CD4-positive, alpha-beta memory T cell (primary cell): Measurements from ENCODE around the gene IKZF1. TPM values are rescaled to one million over a fixed set of nuclear protein-coding genes. Genes with fewer than 3 reads are reported as not detected.
A peak's percentile ranks its signal among the peaks of the same experiment; 100 is the strongest.

Source experiments
- CTCF ChIA-PET: fragments of 350-600 bp; sonication (Branson Sonifier 250); formaldehyde crosslinking; loops from one replicate; lab custom pipeline; 2021; ENCODE audit warnings: inconsistent platforms; ENCODE audit not compliant: partially characterized antibody; lab: Charles Lee
- POLR2A ChIA-PET: fragments of 350-600 bp; sonication (Branson Sonifier 250); formaldehyde crosslinking; loops from one replicate; lab custom pipeline; 2021; ENCODE audit not compliant: partially characterized antibody; lab: Charles Lee
- DNase-seq, 5 donors: peaks; one replicate each; pipeline versions ENCODE4 v3.0.0 to v3.0.0-alpha.2; 2020 to 2022; ENCODE audit warnings: mixed read lengths in 1 of 5
- H3K27ac ChIP-seq: one replicate; pipeline ENCODE4 v1.7.0; 2013; ENCODE audit warnings: low read depth, low read length
- H3K27me3 ChIP-seq: 2 replicates; pipeline ENCODE4 v1.7.0; 2013; ENCODE audit warnings: mild to moderate bottlenecking, low read length, moderate library complexity; ENCODE audit not compliant: insufficient read depth
- H3K36me3 ChIP-seq: 2 replicates; pipeline ENCODE4 v1.7.0; 2013; ENCODE audit warnings: mild to moderate bottlenecking, low read length, moderate library complexity; ENCODE audit not compliant: insufficient read depth
- H3K4me1 ChIP-seq: 2 replicates; pipeline ENCODE4 v1.7.0; 2013; ENCODE audit warnings: mild to moderate bottlenecking, low read length, moderate library complexity; ENCODE audit not compliant: insufficient read depth
- H3K4me3 ChIP-seq, 2 donors: one replicate each; pipeline ENCODE4 v1.7.0; 2013; ENCODE audit warnings: low read length in 2 of 2, mild to moderate bottlenecking in 1 of 2
- H3K9me3 ChIP-seq, 2 donors: one replicate each; pipeline ENCODE4 v1.7.0; 2013; ENCODE audit warnings: low read length in 2 of 2, control low read depth in 1 of 2; ENCODE audit not compliant: control insufficient read depth in 1 of 2
- H3K27ac Mint-ChIP-seq, 7 donors: one replicate each; pipeline ENCODE4 v1.8.0; 2020 to 2021; ENCODE audit warnings: mixed read lengths in 7 of 7, mild to moderate bottlenecking in 6 of 7, inconsistent platforms in 3 of 7, moderate library complexity in 3 of 7
- H3K27me3 Mint-ChIP-seq, 2 donors: one replicate each; pipeline ENCODE4 v1.8.0; 2020 to 2021; ENCODE audit warnings: mixed read lengths in 2 of 2
- H3K36me3 Mint-ChIP-seq, 2 donors: one replicate each; pipeline ENCODE4 v1.8.0; 2020 to 2021; ENCODE audit warnings: mixed read lengths in 2 of 2, inconsistent platforms in 1 of 2, mild to moderate bottlenecking in 1 of 2
- H3K4me1 Mint-ChIP-seq, 4 donors: one replicate each; pipeline ENCODE4 v1.8.0; 2020 to 2021; ENCODE audit warnings: mixed read lengths in 4 of 4, mild to moderate bottlenecking in 1 of 4
- H3K4me3 Mint-ChIP-seq, 8 donors: one replicate each; pipeline ENCODE4 v1.8.0; 2020 to 2021; ENCODE audit warnings: mixed read lengths in 8 of 8, mild to moderate bottlenecking in 7 of 8, moderate library complexity in 6 of 8, inconsistent platforms in 3 of 8
- H3K9me3 Mint-ChIP-seq, 8 donors: one replicate each; pipeline ENCODE4 v1.8.0; 2020 to 2021; ENCODE audit warnings: mixed read lengths in 8 of 8, mild to moderate bottlenecking in 5 of 8, inconsistent platforms in 3 of 8, moderate library complexity in 1 of 8
- intact Hi-C: fragments of 100-400 bp; cut with micrococcal nuclease; formaldehyde crosslinking; loops from one replicate; pipeline ENCODE4 v1.15.1; 2023
- polyA plus RNA-seq, 2 donors: library from polyadenylated mRNA; unstranded; fragments of 300-500 nt; fragmentation: Illumina TruSeq; gene quantifications; one replicate each; pipeline ENCODE4 v1.2.3, GENCODE V29; 2021
- total RNA-seq, 2 experiments: library from RNA; stranded (reverse); gene quantifications; one replicate each; pipeline ENCODE4 v1.2.3, GENCODE V29; 2021

The IKZF1 gene
- total and polyA plus RNA-seq, 4 experiments from 2014 or later, result 116 to 479 (median 381) TPM

- Histone ChIP-seq H3K27me3 (no peaks in the 10 kb centered on the region), H3K4me1 (peaks cover 10% of the 10 kb centered on the region), H3K36me3 (no peaks in the 10 kb centered on the region), H3K4me3 (no peak overlapping the region), H3K27ac (no peak overlapping the region), H3K9me3 (no peaks in the 10 kb centered on the region)
- Mint-ChIP-seq H3K27me3 (no peaks in the 10 kb centered on the region), H3K4me3 (peak overlapping the region in 1 of 8 donors; percentile 21), H3K36me3 (peaks cover 7 to 8% of the 10 kb centered on the region in 2 donors), H3K4me1 (peaks cover 24 to 53% (median 37%) of the 10 kb centered on the region in 4 donors), H3K9me3 (peaks cover 0 to 9% (median 0%) of the 10 kb centered on the region in 8 donors), H3K27ac (peak overlapping the region in 5 of 7 donors; percentile 22 to 68 (median 62))
- intact Hi-C loops, result no loop called here
- ChIA-PET CTCF (interaction anchor here (1.8 to 12.7 kb wide), 2 partner anchors 205 to 267 kb away, joined by 6 to 205 read pairs; no protein-coding TSS in a partner anchor), POLR2A (interaction anchor here (1.1 kb wide), 1 partner anchor 14 kb away, joined by 3 read pairs; no protein-coding TSS in a partner anchor)
- no peak for DNase-seq
These were observed 105.6 kb downstream of the IKZF1 start for GRCh38 chr7:50409856-50410745.

GRCh38 chr7:50411332-50411731 lies 106.8 kb downstream of the IKZF1 start:
- peak overlapping the region in 3 of 7 donors; percentile 66 to 88 (median 73) for H3K27ac Mint-ChIP-seq
- H3K4me3 Mint-ChIP-seq, result no peak overlapping the region
- Histone ChIP-seq H3K9me3 (no peaks in the 10 kb centered on the region), H3K27me3 (no peaks in the 10 kb centered on the region), H3K36me3 (no peaks in the 10 kb centered on the region), H3K4me3 (no peak overlapping the region), H3K27ac (no peak overlapping the region), H3K4me1 (peaks cover 12% of the 10 kb centered on the region)
- H3K9me3 Mint-ChIP-seq, result peaks cover 0 to 6% (median 0%) of the 10 kb centered on the region in 8 donors
- intact Hi-C loops, result no loop called here
- H3K36me3 Mint-ChIP-seq, result peaks cover 0 to 3% of the 10 kb centered on the region in 2 donors
- POLR2A ChIA-PET, result interaction anchor here (1.1 kb wide), 1 partner anchor 13 kb away, joined by 3 read pairs; no protein-coding TSS in a partner anchor
- CTCF ChIA-PET, result interaction anchor here (1.8 to 12.7 kb wide), 2 partner anchors 207 to 268 kb away, joined by 6 to 205 read pairs; no protein-coding TSS in a partner anchor
- peaks cover 23 to 50% (median 36%) of the 10 kb centered on the region in 4 donors for H3K4me1 Mint-ChIP-seq
- no peaks in the 10 kb centered on the region for H3K27me3 Mint-ChIP-seq
- DNase-seq, result no peak

GRCh38 chr7:50412973-50413372 lies 108.5 kb downstream of the IKZF1 start:
- Histone ChIP-seq H3K4me1 (peaks cover 16% of the 10 kb centered on the region), H3K9me3 (no peaks in the 10 kb centered on the region), H3K27me3 (no peaks in the 10 kb centered on the region), H3K27ac (no peak overlapping the region), H3K4me3 (no peak overlapping the region), H3K36me3 (no peaks in the 10 kb centered on the region)
- H3K27me3 Mint-ChIP-seq, result no peaks in the 10 kb centered on the region
- H3K36me3 Mint-ChIP-seq, result peaks cover 0 to 3% of the 10 kb centered on the region in 2 donors
- no peak for DNase-seq
- peaks cover 19 to 42% (median 30%) of the 10 kb centered on the region in 4 donors for H3K4me1 Mint-ChIP-seq
- no peak overlapping the region for H3K4me3 Mint-ChIP-seq
- intact Hi-C loops, result no loop called here
- peak overlapping the region in 1 of 7 donors; percentile 79 for H3K27ac Mint-ChIP-seq
- peaks cover 0 to 3% (median 0%) of the 10 kb centered on the region in 8 donors for H3K9me3 Mint-ChIP-seq
- ChIA-PET POLR2A (interaction anchor here (0.9 to 1.6 kb wide), 4 partner anchors 19 to 207 kb away, joined by 3 to 4 read pairs (median 3); no protein-coding TSS in a partner anchor), CTCF (interaction anchor here (0.9 to 12.7 kb wide), 4 partner anchors 9 to 321 kb away, joined by 3 to 205 read pairs (median 4); no protein-coding TSS in a partner anchor)

- ChIA-PET POLR2A (interaction anchor here (0.9 to 1.6 kb wide), 3 partner anchors 53 to 208 kb away, joined by 3 to 4 read pairs (median 3); no protein-coding TSS in a partner anchor), CTCF (interaction anchor here (0.9 to 12.7 kb wide), 3 partner anchors 14 to 321 kb away, joined by 3 to 205 read pairs (median 3); no protein-coding TSS in a partner anchor)
- no peak overlapping the region for H3K27ac ChIP-seq
- no peaks in the 10 kb centered on the region for H3K27me3 ChIP-seq
- H3K4me3 Mint-ChIP-seq, result no peak overlapping the region
- no peaks in the 10 kb centered on the region for H3K36me3 ChIP-seq
- peaks cover 16% of the 10 kb centered on the region for H3K4me1 ChIP-seq
- no peaks in the 10 kb centered on the region for H3K9me3 ChIP-seq
- H3K4me1 Mint-ChIP-seq, result peaks cover 19 to 37% (median 29%) of the 10 kb centered on the region in 4 donors
- DNase-seq, result no peak
- peak overlapping the region in 1 of 7 donors; percentile 19 for H3K27ac Mint-ChIP-seq
- no peak overlapping the region for H3K4me3 ChIP-seq
- H3K27me3 Mint-ChIP-seq, result no peaks in the 10 kb centered on the region
- H3K36me3 Mint-ChIP-seq, result peaks cover 0 to 3% of the 10 kb centered on the region in 2 donors
- intact Hi-C loops, result no loop called here
- H3K9me3 Mint-ChIP-seq, result peaks cover 0 to 3% (median 0%) of the 10 kb centered on the region in 8 donors
These were observed 109.0 kb downstream of the IKZF1 start for GRCh38 chr7:50413561-50413960.

- Histone ChIP-seq H3K27ac (no peak overlapping the region), H3K4me3 (no peak overlapping the region), H3K4me1 (peaks cover 16% of the 10 kb centered on the region), H3K9me3 (no peaks in the 10 kb centered on the region), H3K36me3 (no peaks in the 10 kb centered on the region), H3K27me3 (no peaks in the 10 kb centered on the region)
- H3K4me3 Mint-ChIP-seq, result peak overlapping the region in 6 of 8 donors; percentile 2 to 66 (median 35)
- ChIA-PET POLR2A (interaction anchor here (1.0 to 4.2 kb wide), 6 partner anchors 10 to 273 kb away, joined by 3 to 38 read pairs (median 4); no protein-coding TSS in a partner anchor), CTCF (interaction anchor here (0.8 to 12.7 kb wide), 13 partner anchors 10 to 745 kb away, joined by 3 to 205 read pairs (median 8); no protein-coding TSS in a partner anchor)
- peak overlapping the region in 3 of 7 donors; percentile 6 to 77 (median 48) for H3K27ac Mint-ChIP-seq
- intact Hi-C loops, result loop anchor here (5.0 kb wide), 1 partner anchor 746 kb away; no protein-coding TSS in a partner anchor
- peaks cover 18 to 27% (median 20%) of the 10 kb centered on the region in 4 donors for H3K4me1 Mint-ChIP-seq
- H3K27me3 Mint-ChIP-seq, result no peaks in the 10 kb centered on the region
- H3K9me3 Mint-ChIP-seq, result peaks cover 0 to 3% (median 0%) of the 10 kb centered on the region in 8 donors
- H3K36me3 Mint-ChIP-seq, result peaks cover 0 to 3% of the 10 kb centered on the region in 2 donors
- no peak for DNase-seq
These were observed 111.4 kb downstream of the IKZF1 start for GRCh38 chr7:50415844-50416364.

DNA sequence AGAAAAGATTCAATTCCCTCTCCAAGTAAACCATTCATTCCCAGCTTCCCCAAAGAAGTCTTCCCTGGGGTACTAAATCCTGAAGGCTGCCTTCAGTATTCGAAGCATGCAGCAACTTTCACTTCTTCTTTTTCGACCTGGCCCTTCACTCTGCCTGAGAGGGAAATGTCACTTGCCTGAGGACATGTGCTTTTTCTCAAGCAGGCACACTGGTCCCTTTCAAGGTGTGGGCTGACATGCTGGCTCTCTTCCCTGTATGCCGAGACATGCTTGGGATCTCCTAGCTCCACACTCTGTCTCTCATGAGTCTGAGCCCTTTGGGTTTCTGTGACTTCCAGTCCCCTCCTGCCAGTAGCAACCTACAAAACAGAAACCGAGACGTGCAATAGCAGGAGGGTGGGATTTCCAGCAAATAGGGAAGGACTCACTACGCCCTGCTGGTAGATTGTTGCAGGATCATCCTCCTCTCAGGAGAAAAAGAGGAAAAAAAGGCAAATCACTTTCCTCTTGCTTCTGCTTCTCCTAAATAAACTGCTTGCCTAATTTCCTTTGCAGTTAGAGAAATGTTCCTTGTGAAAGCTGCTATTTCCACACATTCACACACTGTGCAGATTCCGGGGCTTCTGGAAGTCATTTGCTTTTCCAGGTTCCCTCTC lies 112.1 kb downstream of the IKZF1 start:
- ChIA-PET CTCF (interaction anchor here (0.8 to 12.7 kb wide), 20 partner anchors 11 to 312 kb away, joined by 3 to 205 read pairs (median 8); no protein-coding TSS in a partner anchor), POLR2A (interaction anchor here (1.0 to 4.2 kb wide), 8 partner anchors 11 to 274 kb away, joined by 3 to 38 read pairs (median 5); partner anchors contain the start of gene IKZF1)
- no peak for DNase-seq
- Mint-ChIP-seq H3K36me3 (peaks cover 0 to 2% of the 10 kb centered on the region in 2 donors), H3K27ac (peak overlapping the region in 5 of 7 donors; percentile 13 to 61 (median 48)), H3K9me3 (no peaks in the 10 kb centered on the region), H3K4me1 (peaks cover 13 to 23% (median 17%) of the 10 kb centered on the region in 4 donors), H3K27me3 (no peaks in the 10 kb centered on the region), H3K4me3 (peak overlapping the region in 6 of 8 donors; percentile 2 to 40 (median 29))
- H3K9me3 ChIP-seq, result no peaks in the 10 kb centered on the region
- no peak overlapping the region for H3K27ac ChIP-seq
- no peaks in the 10 kb centered on the region for H3K27me3 ChIP-seq
- H3K36me3 ChIP-seq, result no peaks in the 10 kb centered on the region
- H3K4me3 ChIP-seq, result no peak overlapping the region
- peaks cover 16% of the 10 kb centered on the region for H3K4me1 ChIP-seq
- intact Hi-C loops, result loop anchor here (5.0 kb wide), 1 partner anchor 746 kb away; no protein-coding TSS in a partner anchor
